Muscle layer of duodenum (tissue), 2 donors: Measurements from ENCODE around the gene HIBADH.

Experiments used
- H3K27ac ChIP-seq: one replicate; pipeline ENCODE4 v1.7.0; 2013; ENCODE audit warnings: mild to moderate bottlenecking, low read length
- H3K27me3 ChIP-seq: one replicate; pipeline ENCODE4 v1.7.0; 2013; ENCODE audit warnings: low read depth, mild to moderate bottlenecking, control low read depth, low read length
- H3K36me3 ChIP-seq, 2 donors: one replicate each; pipeline ENCODE4 v1.7.0; 2013; ENCODE audit warnings: low read length in 2 of 2, control low read depth in 1 of 2, mild to moderate bottlenecking in 1 of 2; ENCODE audit not compliant: insufficient read depth in 2 of 2, control insufficient read depth in 1 of 2
- H3K4me1 ChIP-seq, 2 donors: one replicate each; pipeline ENCODE4 v1.7.0; 2013; ENCODE audit warnings: low read length in 2 of 2, mild to moderate bottlenecking in 2 of 2, control low read depth in 1 of 2, moderate library complexity in 1 of 2; ENCODE audit not compliant: insufficient read depth in 2 of 2, control insufficient read depth in 1 of 2
- H3K4me3 ChIP-seq, 2 donors: one replicate each; pipeline ENCODE4 v1.7.0; 2013; ENCODE audit warnings: low read length in 2 of 2, low read depth in 1 of 2, mild to moderate bottlenecking in 1 of 2
- H3K9me3 ChIP-seq, 2 donors: one replicate each; pipeline ENCODE4 v1.7.0; 2013; ENCODE audit warnings: low read length in 2 of 2, control low read depth in 1 of 2, mild to moderate bottlenecking in 1 of 2; ENCODE audit not compliant: control insufficient read depth in 1 of 2
- donor health status: healthy.

The HIBADH gene

DNA sequence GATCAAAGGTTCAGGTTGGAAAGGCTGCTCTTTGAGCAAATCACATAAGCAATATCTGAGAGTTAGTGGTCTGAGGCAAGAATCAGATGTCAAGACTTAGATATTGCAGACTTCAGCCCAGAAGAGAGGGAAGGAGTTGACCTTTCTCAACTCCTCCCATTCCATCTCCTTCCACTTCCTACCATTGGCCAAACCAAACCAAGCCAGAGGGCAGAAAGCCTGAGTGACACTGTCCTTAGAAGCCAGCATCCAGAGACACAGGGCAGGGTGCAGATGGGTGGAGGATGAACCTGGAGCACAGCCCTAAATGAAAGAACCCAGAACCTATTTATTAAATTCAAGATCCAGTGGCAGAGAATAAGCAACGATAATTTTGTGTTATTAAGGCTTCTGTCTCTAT lies 180.5 kb downstream of the HIBADH start:
- Histone ChIP-seq H3K9me3 (no peaks in the 10 kb centered on the region), H3K4me3 (no peak overlapping the region), H3K27me3 (no peaks in the 10 kb centered on the region), H3K27ac (no peak overlapping the region), H3K36me3 (no peaks in the 10 kb centered on the region), H3K4me1 (no peaks in the 10 kb centered on the region)

- Histone ChIP-seq H3K4me3 (no peak overlapping the region), H3K9me3 (no peaks in the 10 kb centered on the region), H3K36me3 (no peaks in the 10 kb centered on the region), H3K4me1 (no peaks in the 10 kb centered on the region), H3K27ac (no peak overlapping the region), H3K27me3 (no peaks in the 10 kb centered on the region)
Measured at GRCh38 chr7:27478556-27478955, 184.1 kb downstream of the HIBADH start.

GRCh38 chr7:27478084-27478483 lies 184.6 kb downstream of the HIBADH start:
- no peaks in the 10 kb centered on the region for H3K4me1 ChIP-seq
- H3K27ac ChIP-seq = no peak overlapping the region
- H3K27me3 ChIP-seq = no peaks in the 10 kb centered on the region
- H3K4me3 ChIP-seq = no peak overlapping the region
- H3K36me3 ChIP-seq = no peaks in the 10 kb centered on the region
- no peaks in the 10 kb centered on the region for H3K9me3 ChIP-seq

DNA sequence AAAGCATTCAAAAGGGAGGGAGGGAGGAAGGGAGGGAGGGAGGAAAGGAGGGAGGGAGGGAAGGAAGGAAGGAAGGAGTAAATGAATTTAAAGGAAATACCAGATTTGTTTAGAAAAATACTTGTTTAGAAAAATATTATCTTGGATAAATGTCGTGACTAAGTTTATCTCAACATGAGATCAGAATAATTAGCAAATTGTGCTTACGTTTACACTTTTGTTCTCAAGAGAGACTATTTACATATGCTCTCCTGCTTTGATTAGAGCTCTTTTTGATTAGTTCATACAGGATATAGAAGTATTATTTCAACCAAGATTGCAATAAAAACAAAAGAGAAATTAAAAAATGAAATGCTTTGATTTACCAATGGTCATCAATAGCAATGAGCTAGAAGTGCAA lies 186.2 kb downstream of the HIBADH start:
- Histone ChIP-seq H3K36me3 (no peaks in the 10 kb centered on the region), H3K4me3 (no peak overlapping the region), H3K4me1 (no peaks in the 10 kb centered on the region), H3K9me3 (no peaks in the 10 kb centered on the region), H3K27me3 (no peaks in the 10 kb centered on the region), H3K27ac (no peak overlapping the region)
